Measurements from ENCODE around the gene PRR19. TPM values are rescaled to one million over a fixed set of nuclear protein-coding genes. Genes with fewer than 3 reads are reported as not detected.

PRR19 gene
- total RNA-seq, 1 experiment from 2014 or later, result 3.2 TPM

GRCh38 chr19:42325896-42326771 is 24.2 kb downstream of the PRR19 start:
- Histone ChIP-seq H2BK15ac (ENCODE audit: low read depth, low read length) (no peak overlapping the region), H3K27ac (ENCODE audit: insufficient read length, low read depth, low read length) (no peak overlapping the region)
- DNase-seq, result peak; percentile 53

More at GRCh38 chr19:42325896-42326771, 24.2 kb downstream of the PRR19 start:
- H3K27me3 ChIP-seq (ENCODE audit: insufficient read depth, low read length), result no peaks in the 10 kb centered on the region
- H3K9me3 Mint-ChIP-seq, result no peaks in the 10 kb centered on the region
- H3K4me1 Mint-ChIP-seq, result peaks cover 25 to 32% of the 10 kb centered on the region in 2 experiments
- no peak overlapping the region for H3K4ac ChIP-seq (ENCODE audit: low read depth, low read length)
- no peak overlapping the region for H4K8ac ChIP-seq (replicated peaks; ENCODE audit: insufficient read length, low read depth, low read length)
- no peak overlapping the region for H3K18ac ChIP-seq (ENCODE audit: insufficient read length, low read depth, low read length)
- peak overlapping the region; percentile 31 for H3K9ac ChIP-seq (ENCODE audit: extremely low read depth, insufficient read length, low read length)
- no peak overlapping the region for H2AK5ac ChIP-seq (ENCODE audit: insufficient read length, low read length)
- peaks cover 36% of the 10 kb centered on the region for H3K27me3 Mint-ChIP-seq (ENCODE audit: low read depth)
- no peak overlapping the region for H3K23ac ChIP-seq (ENCODE audit: insufficient read length, low read depth, low read length)
- TF ChIP-seq CTCF (conservative IDR thresholded peaks at IDR 0.05), result peak; percentile 44
- no peak overlapping the region for H2BK12ac ChIP-seq (ENCODE audit: insufficient read length, low read depth, low read length)
- no peak overlapping the region for H2BK5ac ChIP-seq (ENCODE audit: insufficient read length, low read length)
- no CpG with 5 or more reads among the region's 37 CpGs for WGBS (ENCODE audit: extremely low coverage, insufficient read length, low lambda C conversion rate)
- H3K9me3 ChIP-seq (ENCODE audit: control insufficient read depth, low read depth, low read length), result no peaks in the 10 kb centered on the region
- H3K27ac Mint-ChIP-seq, result peak overlapping the region in 1 of 3 experiments; percentile 55; a peak in 2 of 7 replicates
- H4K5ac ChIP-seq (ENCODE audit: insufficient read length, low read depth, low read length), result no peak overlapping the region
- H3T11ph ChIP-seq (ENCODE audit: low read length), result no peak overlapping the region
- H3K4me3 Mint-ChIP-seq, result peak overlapping the region; percentile 80 to 89
- H3K4me2 ChIP-seq (ENCODE audit: insufficient read depth, insufficient read length, low read length), result peak overlapping the region; percentile 45
- no peaks in the 10 kb centered on the region; the same call in 1 of the 2 replicates for H3K4me1 ChIP-seq (ENCODE audit: insufficient read depth, low read length)
- H2BK120ac ChIP-seq (ENCODE audit: low read depth, low read length, poor library complexity, severe bottlenecking), result no peak overlapping the region
- H3K23me2 ChIP-seq (ENCODE audit: insufficient read length, low read depth, low read length, poor library complexity, severe bottlenecking), result peaks cover 19% of the 10 kb centered on the region
- no peak overlapping the region for H2BK20ac ChIP-seq (ENCODE audit: low read depth, low read length, poor library complexity, severe bottlenecking)
- H2AFZ ChIP-seq (ENCODE audit: low read length), result no peak overlapping the region
- H3K79me2 ChIP-seq (ENCODE audit: insufficient read depth, low read length), result peaks cover 5% of the 10 kb centered on the region; the same call in 1 of the 2 replicates
- H4K20me1 ChIP-seq (ENCODE audit: control insufficient read depth, insufficient read depth, insufficient read length), result no peaks in the 10 kb centered on the region
- H3K79me1 ChIP-seq (ENCODE audit: insufficient read depth, low read depth, low read length, poor library complexity, severe bottlenecking), result peaks cover 11% of the 10 kb centered on the region
- no peak overlapping the region for H3K14ac ChIP-seq (ENCODE audit: insufficient read depth, low read length)
- no peak overlapping the region for H4K91ac ChIP-seq (ENCODE audit: insufficient read length, low read depth, low read length)
- peaks cover 0 to 3% (median 0%) of the 10 kb centered on the region in 3 experiments; a peak in 2 of 7 replicates for H3K36me3 Mint-ChIP-seq (ENCODE audit: insufficient read depth in 1 of 3, low read depth in 3 of 3)
- H3K56ac ChIP-seq (ENCODE audit: insufficient read length, low read depth, low read length), result no peak overlapping the region
